ENCODE results near the gene WHRN.

The WHRN gene

DNA sequence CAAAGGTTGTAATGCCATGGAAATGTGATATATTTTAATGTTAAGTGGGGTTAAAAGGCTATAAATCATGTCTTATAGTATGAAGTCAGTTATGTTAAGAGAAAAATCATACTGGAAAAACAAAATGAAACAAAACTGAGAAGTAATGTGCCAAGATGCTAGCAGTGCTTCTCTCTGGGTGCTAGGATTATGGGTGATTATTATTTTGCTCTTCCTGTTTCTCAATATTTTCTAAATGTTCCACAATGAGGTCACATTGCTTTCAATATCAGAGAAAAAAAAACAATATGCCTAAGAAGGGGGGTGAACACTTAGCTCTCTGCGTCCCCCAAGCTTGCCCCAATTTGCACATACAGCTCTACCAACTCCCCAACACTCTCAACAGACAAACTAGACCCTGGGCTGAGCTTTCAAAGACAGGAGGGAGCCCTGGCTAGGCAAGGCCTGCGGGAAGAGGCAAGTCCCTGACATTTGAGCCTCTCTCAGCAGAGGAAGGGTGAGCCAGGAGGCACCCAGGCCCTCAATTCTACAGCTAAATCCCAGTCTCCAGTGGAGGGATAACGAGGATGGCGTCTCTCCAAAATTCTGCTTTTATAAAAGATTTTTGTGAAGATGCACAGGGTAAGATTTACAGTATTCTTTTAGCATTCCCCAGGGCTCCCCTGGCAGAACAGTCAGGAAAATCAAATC is 24.4 kb downstream of the WHRN start:
- intact Hi-C loops (cut with micrococcal nuclease) = no loop called here
- Mint-ChIP-seq H3K4me3 (no peak overlapping the region), H3K9me3 (no peaks in the 10 kb centered on the region), H3K4me1 (ENCODE audit: low read depth) (peaks cover 38% of the 10 kb centered on the region), H3K36me3 (ENCODE audit: low read depth) (no peaks in the 10 kb centered on the region), H3K27ac (no peak overlapping the region), H3K27me3 (peaks cover 4% of the 10 kb centered on the region)

DNA sequence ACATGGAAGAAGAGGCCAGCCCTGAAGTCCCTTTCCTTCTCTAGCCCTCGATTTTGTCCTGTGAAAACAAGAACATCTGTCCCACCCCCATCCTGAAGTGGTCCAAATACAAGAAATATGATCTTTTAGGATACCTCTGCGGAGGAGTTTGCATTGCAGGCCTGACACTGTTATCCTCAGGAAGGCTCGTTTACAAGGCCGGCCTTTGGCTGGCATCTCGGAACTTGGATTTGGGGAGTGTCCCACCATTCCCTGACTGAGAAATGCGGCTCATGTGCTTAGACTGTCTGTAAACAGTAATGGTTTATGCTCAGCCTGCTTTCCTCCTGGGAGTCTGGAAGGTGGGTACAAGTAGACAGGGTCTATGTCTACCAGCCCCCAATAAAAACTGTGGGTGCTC is 26.4 kb downstream of the WHRN start:
- Mint-ChIP-seq H3K27me3 (peaks cover 6% of the 10 kb centered on the region), H3K27ac (no peak overlapping the region), H3K4me3 (no peak overlapping the region), H3K36me3 (ENCODE audit: low read depth) (no peaks in the 10 kb centered on the region), H3K9me3 (no peaks in the 10 kb centered on the region), H3K4me1 (ENCODE audit: low read depth) (peaks cover 26% of the 10 kb centered on the region)
- intact Hi-C loops (cut with micrococcal nuclease) = no loop called here

DNA sequence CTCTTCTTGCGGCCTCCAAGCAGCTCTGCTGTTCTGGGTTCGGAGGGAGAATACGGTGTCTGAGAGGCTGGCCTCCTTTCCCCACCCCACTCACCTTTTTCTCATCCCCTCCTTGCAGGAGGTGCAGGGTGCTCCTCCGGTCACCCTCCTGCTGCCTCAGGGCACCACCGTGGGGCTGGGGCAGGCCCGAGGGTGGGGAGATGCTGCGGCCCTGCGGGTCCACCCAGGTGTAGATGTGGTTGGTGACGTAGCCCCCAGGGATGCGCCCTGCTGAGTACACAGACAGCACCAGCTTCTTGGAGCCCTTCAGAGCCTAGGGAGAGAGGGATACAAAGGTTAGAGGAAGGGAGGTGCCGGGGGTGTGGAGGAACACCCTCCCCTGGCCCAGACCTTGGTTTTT is 26.8 kb downstream of the WHRN start:
- H3K27me3 Mint-ChIP-seq = peaks cover 6% of the 10 kb centered on the region
- H3K4me1 Mint-ChIP-seq (ENCODE audit: low read depth) = peaks cover 26% of the 10 kb centered on the region
- no peaks in the 10 kb centered on the region for H3K9me3 Mint-ChIP-seq
- no peak overlapping the region for H3K27ac Mint-ChIP-seq
- no peak overlapping the region for H3K4me3 Mint-ChIP-seq
- H3K36me3 Mint-ChIP-seq (ENCODE audit: low read depth) = no peaks in the 10 kb centered on the region
- intact Hi-C loops (cut with micrococcal nuclease) = no loop called here

DNA sequence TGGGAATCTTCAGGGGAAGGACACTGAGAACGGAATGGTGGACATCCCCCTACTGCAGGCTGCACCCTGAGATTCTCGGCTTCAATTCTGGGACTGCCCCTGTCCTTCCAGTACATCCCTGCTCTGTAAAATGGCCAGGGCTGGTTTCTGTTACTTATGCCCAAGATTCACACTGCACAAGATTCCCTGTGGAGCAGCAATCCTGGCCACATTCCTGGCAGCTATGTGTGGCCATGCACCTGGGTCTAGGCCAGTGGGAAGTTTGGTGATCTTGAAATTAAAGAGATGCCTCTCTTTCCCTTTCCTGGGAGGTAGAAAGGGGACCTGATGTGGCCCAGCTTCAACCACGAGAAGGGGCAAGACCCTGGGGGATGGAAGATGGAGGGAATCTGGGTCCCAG is 27.6 kb downstream of the WHRN start:
- Mint-ChIP-seq H3K4me1 (ENCODE audit: low read depth) (peaks cover 26% of the 10 kb centered on the region), H3K27ac (no peak overlapping the region), H3K27me3 (peaks cover 6% of the 10 kb centered on the region), H3K9me3 (no peaks in the 10 kb centered on the region), H3K4me3 (no peak overlapping the region), H3K36me3 (ENCODE audit: low read depth) (no peaks in the 10 kb centered on the region)
- intact Hi-C loops (cut with micrococcal nuclease) = no loop called here

DNA sequence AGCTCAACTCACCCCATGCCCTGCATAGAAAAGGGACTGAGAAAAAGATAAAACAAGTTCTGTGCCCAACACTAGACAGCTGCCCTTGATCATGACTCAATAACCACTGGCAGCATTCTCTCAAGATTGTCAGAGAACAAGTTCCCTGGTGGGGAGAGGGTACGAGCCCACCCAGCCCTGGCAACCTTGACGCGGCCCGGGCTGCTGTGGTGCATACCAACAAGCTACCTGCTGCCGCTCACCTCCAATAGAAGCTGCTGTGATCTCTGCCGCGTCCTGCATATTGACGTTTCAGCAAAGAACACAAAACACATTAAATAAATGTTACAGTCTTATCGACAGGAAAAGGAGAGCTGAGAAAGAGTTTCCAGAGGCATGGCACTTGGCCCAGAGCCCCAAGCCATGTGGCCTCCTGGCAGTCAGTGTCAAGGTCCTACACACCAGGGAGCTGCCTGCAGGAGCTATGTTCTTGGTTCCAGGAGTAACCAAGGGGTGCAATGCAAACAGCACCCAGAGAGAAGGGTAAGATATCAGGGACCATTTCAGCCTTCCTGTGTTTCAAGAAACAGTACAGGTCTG is 28.3 kb downstream of the WHRN start:
- Mint-ChIP-seq H3K4me3 (no peak overlapping the region), H3K27ac (no peak overlapping the region), H3K36me3 (ENCODE audit: low read depth) (no peaks in the 10 kb centered on the region), H3K27me3 (peaks cover 4% of the 10 kb centered on the region), H3K9me3 (no peaks in the 10 kb centered on the region), H3K4me1 (ENCODE audit: low read depth) (peaks cover 19% of the 10 kb centered on the region)
- intact Hi-C loops (cut with micrococcal nuclease) = no loop called here

DNA sequence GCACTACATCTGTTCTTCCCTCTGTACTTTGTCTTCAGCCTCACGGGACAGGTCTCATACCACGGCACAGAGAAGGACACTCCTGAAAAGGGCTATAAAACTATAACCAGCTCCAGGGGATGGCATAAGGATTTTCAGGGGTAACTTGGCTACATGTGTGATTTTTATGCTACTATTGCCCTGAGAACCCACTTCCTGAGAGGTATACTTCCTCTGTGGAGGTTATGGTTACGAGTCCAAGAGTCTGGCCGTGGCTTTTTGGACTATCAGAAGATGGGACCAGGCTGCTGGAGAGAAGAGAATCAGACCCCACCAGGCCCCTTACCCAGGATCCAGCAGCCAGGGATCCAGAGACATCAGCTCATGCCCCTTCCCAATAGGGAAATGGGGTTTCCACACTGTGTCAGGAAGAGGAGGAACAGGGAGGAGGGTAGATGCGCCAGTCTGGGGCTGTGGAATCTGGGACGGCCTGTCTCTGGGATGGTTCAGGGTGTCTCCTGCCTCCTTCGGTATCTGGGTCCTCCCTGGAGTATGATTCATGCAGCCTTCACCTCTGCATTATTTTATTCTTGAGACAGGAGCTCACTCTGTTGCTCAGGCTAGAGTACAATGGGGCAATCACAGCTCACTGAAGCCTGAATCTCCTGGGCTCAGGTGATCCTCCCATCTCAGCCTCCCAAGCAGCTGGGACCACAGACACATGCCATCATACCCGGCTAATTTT is 29.7 kb downstream of the WHRN start:
- Mint-ChIP-seq H3K4me3 (no peak overlapping the region), H3K4me1 (ENCODE audit: low read depth) (peaks cover 5% of the 10 kb centered on the region), H3K27ac (no peak overlapping the region), H3K9me3 (no peaks in the 10 kb centered on the region), H3K36me3 (ENCODE audit: low read depth) (no peaks in the 10 kb centered on the region), H3K27me3 (peaks cover 4% of the 10 kb centered on the region)
- intact Hi-C loops (cut with micrococcal nuclease) = no loop called here

DNA sequence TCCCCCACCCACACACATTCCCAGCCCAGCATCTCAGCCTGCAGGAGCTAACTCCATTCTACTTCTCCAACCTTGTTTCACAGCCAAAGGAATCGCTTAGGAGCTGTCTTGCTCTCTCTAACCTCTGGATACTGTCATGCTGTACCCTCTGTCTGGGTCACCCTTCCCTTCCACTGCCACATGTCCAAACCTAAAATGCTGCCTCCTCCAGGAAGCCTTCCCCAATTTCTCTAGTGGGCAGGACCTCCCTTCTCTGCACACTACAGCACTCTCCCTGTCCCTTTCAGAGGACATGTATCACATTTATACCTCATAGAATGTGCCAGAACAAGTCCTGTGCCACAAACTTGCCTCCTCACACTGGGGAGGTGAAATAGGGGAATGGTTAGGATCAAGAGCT is 30.8 kb downstream of the WHRN start:
- Mint-ChIP-seq H3K4me3 (no peak overlapping the region), H3K36me3 (ENCODE audit: low read depth) (no peaks in the 10 kb centered on the region), H3K27ac (no peak overlapping the region), H3K4me1 (ENCODE audit: low read depth) (peaks cover 2% of the 10 kb centered on the region), H3K27me3 (peaks cover 4% of the 10 kb centered on the region), H3K9me3 (no peaks in the 10 kb centered on the region)
- intact Hi-C loops (cut with micrococcal nuclease) = no loop called here

DNA sequence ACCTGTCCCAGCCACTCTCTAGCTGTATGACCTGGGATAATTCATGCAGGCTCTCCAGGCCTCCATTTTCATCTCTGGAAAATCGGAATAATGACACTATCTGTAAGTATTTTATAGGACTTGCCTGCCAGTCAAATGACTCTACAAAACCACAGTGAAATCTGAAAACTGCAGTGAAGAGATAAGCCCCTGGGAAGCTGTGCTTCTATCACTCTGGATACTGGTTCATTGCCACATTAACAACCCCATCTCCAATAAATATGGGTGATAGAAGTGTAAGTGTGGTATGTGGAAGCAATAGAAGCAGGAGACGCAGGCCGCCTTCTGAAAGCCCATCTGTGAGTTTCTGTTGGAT is 31.8 kb downstream of the WHRN start:
- Mint-ChIP-seq H3K4me1 (ENCODE audit: low read depth) (no peaks in the 10 kb centered on the region), H3K27ac (no peak overlapping the region), H3K36me3 (ENCODE audit: low read depth) (no peaks in the 10 kb centered on the region), H3K4me3 (no peak overlapping the region), H3K27me3 (peaks cover 4% of the 10 kb centered on the region), H3K9me3 (no peaks in the 10 kb centered on the region)
- intact Hi-C loops (cut with micrococcal nuclease) = no loop called here

DNA sequence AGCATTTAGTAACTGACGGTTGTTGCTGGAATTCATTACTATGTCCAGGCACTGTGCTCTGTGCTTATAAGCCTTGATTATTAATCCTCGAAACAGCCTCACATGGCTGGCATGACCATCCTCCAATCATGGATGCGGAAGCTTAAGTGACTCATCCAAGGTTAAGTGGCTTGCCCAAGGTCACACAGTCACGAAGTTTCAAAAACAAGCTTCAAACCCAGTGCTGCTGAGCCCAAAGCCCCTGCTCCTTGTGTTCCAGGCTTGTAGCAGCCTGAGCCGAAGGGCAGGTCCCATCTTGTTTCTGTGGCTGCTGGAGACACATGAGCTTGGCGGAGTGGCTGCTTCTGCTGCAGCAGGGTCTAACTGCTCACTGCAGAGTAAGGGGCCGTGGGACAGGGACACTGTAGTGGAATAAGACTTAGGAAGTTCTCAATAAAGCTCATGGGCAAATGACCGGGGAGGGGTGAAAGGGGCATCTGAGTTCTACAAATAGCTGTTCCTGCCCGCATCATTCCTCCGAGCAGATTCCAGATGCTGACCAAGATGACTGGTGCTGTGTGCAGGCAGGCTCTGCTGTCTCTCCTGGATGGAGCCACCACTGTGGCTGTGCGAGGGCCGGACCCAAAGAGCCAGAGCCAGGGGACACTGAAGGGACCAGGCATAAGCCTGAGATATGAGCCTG is 32.4 kb downstream of the WHRN start:
- H3K36me3 Mint-ChIP-seq (ENCODE audit: low read depth) = no peaks in the 10 kb centered on the region
- no peaks in the 10 kb centered on the region for H3K4me1 Mint-ChIP-seq (ENCODE audit: low read depth)
- no peak overlapping the region for H3K4me3 Mint-ChIP-seq
- H3K27me3 Mint-ChIP-seq = peaks cover 4% of the 10 kb centered on the region
- H3K27ac Mint-ChIP-seq = no peak overlapping the region
- no peaks in the 10 kb centered on the region for H3K9me3 Mint-ChIP-seq
- intact Hi-C loops (cut with micrococcal nuclease) = no loop called here

DNA sequence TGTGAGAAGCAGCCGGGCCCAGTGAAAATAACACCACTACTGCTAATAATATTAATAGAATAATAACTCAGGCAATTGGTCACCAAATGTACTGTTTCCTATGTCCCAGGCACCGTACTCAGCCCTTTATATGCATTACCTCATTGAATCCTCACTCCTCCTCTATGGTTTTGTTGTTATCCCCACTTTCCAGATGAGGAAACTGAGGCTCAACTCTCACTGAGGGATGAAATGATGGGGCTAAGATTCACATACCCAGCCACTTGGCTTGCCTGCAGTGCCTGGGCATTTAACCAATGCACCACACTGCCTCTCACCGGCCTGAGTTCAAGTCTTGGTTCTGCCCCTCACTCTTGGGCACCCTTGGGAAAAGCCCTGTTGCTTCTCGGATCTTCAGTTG is 34.1 kb downstream of the WHRN start:
- H3K27me3 Mint-ChIP-seq = peaks cover 2% of the 10 kb centered on the region
- no peaks in the 10 kb centered on the region for H3K9me3 Mint-ChIP-seq
- H3K4me1 Mint-ChIP-seq (ENCODE audit: low read depth) = no peaks in the 10 kb centered on the region
- no peak overlapping the region for H3K4me3 Mint-ChIP-seq
- no peaks in the 10 kb centered on the region for H3K36me3 Mint-ChIP-seq (ENCODE audit: low read depth)
- intact Hi-C loops (cut with micrococcal nuclease) = no loop called here
- no peak overlapping the region for H3K27ac Mint-ChIP-seq

DNA sequence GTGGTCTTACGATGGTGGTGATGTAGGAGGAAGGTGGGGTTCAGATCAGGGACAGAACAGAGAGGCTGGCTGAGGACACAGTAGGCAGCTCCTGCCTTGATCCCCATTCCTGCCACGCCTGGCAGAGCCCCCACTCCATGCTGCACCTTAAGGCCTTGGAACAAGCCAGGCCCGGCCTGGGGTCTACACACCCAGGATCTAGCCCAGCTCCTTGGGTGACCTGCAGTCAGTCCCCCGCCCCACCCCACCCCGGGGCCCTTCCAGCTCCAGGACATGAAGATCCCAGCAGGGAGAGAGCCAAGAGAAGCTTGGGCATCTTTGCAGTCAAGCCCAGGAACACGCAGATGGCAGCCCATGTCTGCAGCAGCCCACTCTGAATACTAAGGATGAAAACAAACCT is 34.7 kb downstream of the WHRN start:
- intact Hi-C loops (cut with micrococcal nuclease) = no loop called here
- Mint-ChIP-seq H3K9me3 (no peaks in the 10 kb centered on the region), H3K27me3 (peaks cover 2% of the 10 kb centered on the region), H3K4me3 (no peak overlapping the region), H3K36me3 (ENCODE audit: low read depth) (no peaks in the 10 kb centered on the region), H3K27ac (no peak overlapping the region), H3K4me1 (ENCODE audit: low read depth) (no peaks in the 10 kb centered on the region)

DNA sequence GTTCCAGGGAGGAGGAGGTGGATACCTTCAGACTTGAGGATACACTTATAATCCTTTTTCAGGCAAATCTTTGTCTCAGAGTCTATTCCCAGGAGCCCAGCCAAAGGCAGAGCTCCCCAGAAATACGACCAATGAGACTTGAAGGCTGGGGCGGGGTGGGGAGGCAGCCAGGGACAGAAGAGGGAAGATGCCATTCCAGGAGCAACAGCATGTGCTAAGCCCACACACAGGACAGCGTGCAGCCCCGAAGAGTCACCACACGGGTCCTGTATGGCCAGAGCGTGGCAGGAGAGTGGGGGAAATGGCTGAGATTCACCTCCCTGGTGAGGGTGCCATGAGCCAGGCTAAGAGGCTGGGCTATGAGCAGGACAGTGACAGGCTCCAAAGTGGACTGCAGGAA is 35.2 kb downstream of the WHRN start:
- H3K9me3 Mint-ChIP-seq = no peaks in the 10 kb centered on the region
- H3K4me3 Mint-ChIP-seq = no peak overlapping the region
- no peaks in the 10 kb centered on the region for H3K36me3 Mint-ChIP-seq (ENCODE audit: low read depth)
- H3K27ac Mint-ChIP-seq = no peak overlapping the region
- H3K4me1 Mint-ChIP-seq (ENCODE audit: low read depth) = no peaks in the 10 kb centered on the region
- intact Hi-C loops (cut with micrococcal nuclease) = no loop called here
- H3K27me3 Mint-ChIP-seq = peaks cover 2% of the 10 kb centered on the region

DNA sequence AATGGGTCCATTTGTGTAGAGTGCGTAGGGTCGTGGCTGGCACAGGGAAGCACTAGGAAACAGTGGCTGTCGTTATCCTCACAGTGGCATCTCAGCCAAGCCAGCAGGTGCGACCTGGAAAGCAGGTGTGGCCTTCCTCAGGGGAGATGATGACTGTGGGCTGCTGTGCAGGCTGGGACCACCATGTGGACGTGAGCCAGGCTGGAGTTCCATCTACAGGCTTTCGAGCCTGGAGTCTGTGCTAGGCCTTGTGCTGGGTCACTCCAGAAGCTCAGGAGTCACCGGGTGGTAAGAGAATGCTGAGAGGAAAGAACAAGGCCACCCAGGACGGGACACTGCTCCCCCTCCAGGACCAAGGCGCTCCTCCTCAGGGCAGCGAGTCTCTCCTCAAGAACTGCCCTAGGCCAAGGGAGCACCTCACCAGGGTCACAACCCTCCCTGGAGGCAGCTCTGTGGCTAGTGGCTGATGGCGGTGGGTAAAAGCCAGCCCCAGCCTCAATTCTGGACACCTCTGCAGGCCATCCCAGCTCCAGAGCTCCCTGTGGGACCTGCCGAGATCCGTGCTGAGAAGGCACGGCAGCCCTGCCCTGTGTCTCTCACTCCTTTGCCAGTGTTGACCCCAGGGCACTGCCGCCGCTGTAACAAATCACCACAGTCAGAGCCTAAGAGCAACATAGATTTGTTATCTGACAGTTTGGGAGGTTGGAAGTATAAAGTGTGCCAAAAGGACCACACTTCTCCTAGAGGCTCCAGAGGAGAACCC is 36.0 kb downstream of the WHRN start:
- Mint-ChIP-seq H3K9me3 (no peaks in the 10 kb centered on the region), H3K4me1 (ENCODE audit: low read depth) (no peaks in the 10 kb centered on the region), H3K4me3 (no peak overlapping the region), H3K27ac (no peak overlapping the region), H3K36me3 (ENCODE audit: low read depth) (no peaks in the 10 kb centered on the region), H3K27me3 (no peaks in the 10 kb centered on the region)
- intact Hi-C loops (cut with micrococcal nuclease) = no loop called here

DNA sequence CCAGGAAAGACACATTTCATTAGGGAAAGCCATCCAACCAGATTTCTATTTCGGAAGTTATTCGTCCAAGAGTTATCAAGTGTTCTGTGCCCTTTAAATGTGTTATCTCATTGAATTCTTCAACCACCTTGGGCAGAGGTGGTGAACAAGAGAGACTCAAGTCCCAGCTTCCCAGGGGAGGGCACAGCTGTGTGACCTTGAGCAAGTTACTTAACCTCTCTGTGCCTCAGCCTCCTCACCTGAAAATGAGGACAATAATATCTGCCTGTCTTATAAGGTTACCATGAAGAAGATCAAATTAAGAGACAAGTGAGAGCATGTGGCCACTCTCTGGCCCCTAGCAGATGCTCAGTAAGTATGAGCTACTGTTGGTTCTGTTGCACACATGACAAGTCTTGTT is 37.4 kb downstream of the WHRN start:
- no peaks in the 10 kb centered on the region for H3K9me3 Mint-ChIP-seq
- H3K36me3 Mint-ChIP-seq (ENCODE audit: low read depth) = no peaks in the 10 kb centered on the region
- intact Hi-C loops (cut with micrococcal nuclease) = no loop called here
- no peaks in the 10 kb centered on the region for H3K4me1 Mint-ChIP-seq (ENCODE audit: low read depth)
- no peaks in the 10 kb centered on the region for H3K27me3 Mint-ChIP-seq
- no peak overlapping the region for H3K4me3 Mint-ChIP-seq
- no peak overlapping the region for H3K27ac Mint-ChIP-seq

All from dendritic cell treated with granulocyte-macrophage colony-stimulating factor and Interleukin-4, amounts not matched to agents 40 ng/mL and 50 ng/mL, for 4 days (primary cell).